Smooth muscle cell of the pulmonary artery (primary cell): Measurements from ENCODE around the gene CCNH. TPM values are rescaled to one million over a fixed set of nuclear protein-coding genes. Genes with fewer than 3 reads are reported as not detected.

Source experiments
- total RNA-seq: library from RNA; depleted of rRNA; stranded (reverse); fragments of >200 nt; gene quantifications from 2 replicates; pipeline ENCODE4 v1.2.3, GENCODE V29; 2014

The CCNH gene
- total RNA-seq: 49.8 and 50.1 TPM in 2 replicates

DNA sequence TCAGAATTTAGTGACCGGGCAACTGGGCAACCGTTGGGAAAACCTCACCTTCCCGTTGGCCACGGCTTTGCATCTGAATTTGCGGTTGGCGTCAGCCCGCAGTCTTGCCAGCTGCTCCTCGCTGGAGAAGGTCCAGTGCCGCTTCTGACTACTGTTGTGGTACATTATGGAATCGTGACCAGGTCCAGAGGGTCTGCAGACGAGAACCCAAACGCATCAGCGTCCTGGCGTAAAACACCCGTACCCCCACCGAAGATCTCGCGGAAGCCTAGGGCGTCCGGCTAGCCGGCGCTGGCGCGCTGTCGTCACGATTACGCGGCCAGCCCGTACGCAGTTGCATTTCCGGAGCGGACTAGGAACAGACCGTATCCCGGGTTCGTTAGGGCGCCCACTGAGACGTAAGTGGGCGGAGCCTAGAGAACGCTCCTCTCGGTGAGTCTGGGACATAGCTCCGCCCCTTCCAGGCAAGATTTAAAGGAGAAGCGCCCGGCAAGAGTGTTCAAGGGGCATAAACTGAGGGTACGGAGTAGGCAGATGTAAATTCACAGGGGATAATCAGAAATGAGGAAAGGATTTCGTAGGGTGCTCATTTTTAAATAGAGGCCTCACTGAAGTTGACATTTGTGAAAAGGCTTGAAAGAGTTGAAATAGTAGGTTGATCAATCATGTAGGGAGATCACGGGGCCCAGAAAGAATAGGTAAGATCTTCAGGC lies at the start of gene CCNH:
CCNH (minus strand) TSS at position 301 of the 713 bp plus-strand sequence; CDS start at position 165, 136 bp downstream.

Other genes starting within 250 kb of the CCNH start
- gene RASA1, start 145.0 kb downstream of the CCNH start, total RNA-seq: 58.6 and 59.4 TPM in 2 replicates